Fibroblast of pulmonary artery (primary cell): ENCODE results near the gene RAB3GAP1.

Source experiments
- DNase-seq: peaks from one replicate; pipeline ENCODE4 v3.0.0-alpha.2; 2010; ENCODE audit warnings: low read depth
- H3K4me3 ChIP-seq: replicated peaks from 2 replicates; pipeline ENCODE4 v1.5.1; 2011; ENCODE audit warnings: low read depth, mild to moderate bottlenecking, control low read depth, low read length, moderate library complexity
- TF ChIP-seq, protein P1 (sequence below): IDR thresholded peaks from 2 replicates; pipeline ENCODE4 v1.5.1; 2011; ENCODE audit warnings: mild to moderate bottlenecking, control low read depth, low read length, inconsistent platforms; ENCODE audit errors: missing control alignments

RAB3GAP1 gene

DNA sequence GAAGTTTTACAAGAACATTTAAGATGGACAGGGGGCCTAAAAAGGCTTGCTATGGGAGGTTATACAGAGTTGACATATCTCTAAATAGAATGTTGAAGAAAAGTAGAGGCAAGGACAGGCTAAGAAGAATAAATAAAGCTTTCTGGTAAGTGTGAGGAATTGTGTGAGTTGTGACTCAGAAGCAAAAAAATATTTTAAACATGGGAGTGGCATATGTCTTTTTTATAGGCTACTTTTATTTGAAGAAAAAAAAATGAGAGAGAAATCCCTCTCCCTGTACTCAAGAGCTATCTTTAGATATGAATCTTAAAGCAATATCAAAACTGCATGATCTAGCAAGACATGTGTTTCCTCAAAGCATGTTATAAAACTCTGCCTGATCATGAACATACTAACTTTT, 41.1 kb downstream of the RAB3GAP1 start:
- no peak for DNase-seq
- TF ChIP-seq, protein P1, sequence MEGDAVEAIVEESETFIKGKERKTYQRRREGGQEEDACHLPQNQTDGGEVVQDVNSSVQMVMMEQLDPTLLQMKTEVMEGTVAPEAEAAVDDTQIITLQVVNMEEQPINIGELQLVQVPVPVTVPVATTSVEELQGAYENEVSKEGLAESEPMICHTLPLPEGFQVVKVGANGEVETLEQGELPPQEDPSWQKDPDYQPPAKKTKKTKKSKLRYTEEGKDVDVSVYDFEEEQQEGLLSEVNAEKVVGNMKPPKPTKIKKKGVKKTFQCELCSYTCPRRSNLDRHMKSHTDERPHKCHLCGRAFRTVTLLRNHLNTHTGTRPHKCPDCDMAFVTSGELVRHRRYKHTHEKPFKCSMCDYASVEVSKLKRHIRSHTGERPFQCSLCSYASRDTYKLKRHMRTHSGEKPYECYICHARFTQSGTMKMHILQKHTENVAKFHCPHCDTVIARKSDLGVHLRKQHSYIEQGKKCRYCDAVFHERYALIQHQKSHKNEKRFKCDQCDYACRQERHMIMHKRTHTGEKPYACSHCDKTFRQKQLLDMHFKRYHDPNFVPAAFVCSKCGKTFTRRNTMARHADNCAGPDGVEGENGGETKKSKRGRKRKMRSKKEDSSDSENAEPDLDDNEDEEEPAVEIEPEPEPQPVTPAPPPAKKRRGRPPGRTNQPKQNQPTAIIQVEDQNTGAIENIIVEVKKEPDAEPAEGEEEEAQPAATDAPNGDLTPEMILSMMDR: no peak
- no peak overlapping the region for H3K4me3 ChIP-seq

- H3K4me3 ChIP-seq: no peak overlapping the region
- TF ChIP-seq, protein P1: no peak
- no peak for DNase-seq
Measured at GRCh38 chr2:135093670-135094330, 41.7 kb downstream of the RAB3GAP1 start.

GRCh38 chr2:135094508-135094907, 42.4 kb downstream of the RAB3GAP1 start:
- DNase-seq: no peak
- TF ChIP-seq, protein P1: no peak
- H3K4me3 ChIP-seq: no peak overlapping the region

DNA sequence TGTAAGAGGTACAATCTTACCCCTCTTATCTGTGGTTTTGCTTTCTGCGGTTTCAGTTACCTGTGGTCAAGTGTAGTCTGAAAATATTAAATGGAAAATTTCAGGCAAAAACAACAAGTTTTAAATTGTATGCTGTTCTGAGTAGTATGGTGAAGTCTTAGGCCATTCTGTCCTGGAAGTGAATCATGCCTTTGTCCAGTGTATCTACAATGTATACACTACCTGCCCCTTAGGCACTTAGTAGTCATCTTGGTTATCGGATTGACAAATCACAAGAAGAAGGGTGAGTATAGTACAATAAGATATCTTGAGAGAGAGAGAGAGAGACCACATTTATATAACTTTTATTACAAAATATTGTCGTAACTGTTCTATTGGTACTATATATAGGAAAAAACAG, 43.5 kb downstream of the RAB3GAP1 start:
- no peak overlapping the region for H3K4me3 ChIP-seq
- no peak for DNase-seq
- TF ChIP-seq, protein P1: no peak

DNA sequence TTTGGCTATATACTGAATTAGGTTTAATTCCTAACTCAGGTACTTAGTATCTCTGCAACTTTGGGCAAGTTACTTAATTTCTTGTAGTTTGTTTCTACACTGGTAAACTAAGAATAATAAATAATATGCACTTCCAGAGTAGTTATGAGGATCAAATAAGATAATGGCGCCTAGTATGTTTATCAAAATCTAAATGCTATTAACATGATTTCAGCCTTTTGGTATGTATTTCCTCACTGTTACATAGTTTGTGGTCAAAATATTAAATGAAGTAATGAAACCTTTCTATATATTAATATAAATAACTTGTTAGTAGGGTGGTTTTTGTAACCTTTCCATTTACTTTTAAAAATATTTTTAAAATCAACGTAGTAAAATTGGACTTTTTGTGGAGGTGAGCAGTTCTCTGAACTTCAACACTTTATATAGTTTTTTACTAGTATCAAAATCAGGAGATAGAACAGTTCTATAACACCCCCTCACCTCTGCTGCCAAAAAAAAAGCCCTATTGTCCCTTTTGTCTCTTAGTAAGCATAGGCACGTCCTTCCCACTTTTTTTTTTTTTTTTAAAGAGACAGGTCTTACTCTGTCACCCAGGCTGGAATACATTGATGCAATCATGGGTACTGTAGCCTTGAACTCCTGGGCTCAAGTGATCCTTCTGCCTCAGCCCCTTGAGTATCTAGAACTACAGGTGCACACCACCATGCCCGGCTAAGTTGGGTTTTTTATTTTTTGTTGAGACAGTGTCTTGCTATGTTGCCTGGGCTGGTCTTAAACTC, 44.8 kb downstream of the RAB3GAP1 start:
- TF ChIP-seq, protein P1: no peak
- DNase-seq: peak; percentile 39
- no peak overlapping the region for H3K4me3 ChIP-seq

DNA sequence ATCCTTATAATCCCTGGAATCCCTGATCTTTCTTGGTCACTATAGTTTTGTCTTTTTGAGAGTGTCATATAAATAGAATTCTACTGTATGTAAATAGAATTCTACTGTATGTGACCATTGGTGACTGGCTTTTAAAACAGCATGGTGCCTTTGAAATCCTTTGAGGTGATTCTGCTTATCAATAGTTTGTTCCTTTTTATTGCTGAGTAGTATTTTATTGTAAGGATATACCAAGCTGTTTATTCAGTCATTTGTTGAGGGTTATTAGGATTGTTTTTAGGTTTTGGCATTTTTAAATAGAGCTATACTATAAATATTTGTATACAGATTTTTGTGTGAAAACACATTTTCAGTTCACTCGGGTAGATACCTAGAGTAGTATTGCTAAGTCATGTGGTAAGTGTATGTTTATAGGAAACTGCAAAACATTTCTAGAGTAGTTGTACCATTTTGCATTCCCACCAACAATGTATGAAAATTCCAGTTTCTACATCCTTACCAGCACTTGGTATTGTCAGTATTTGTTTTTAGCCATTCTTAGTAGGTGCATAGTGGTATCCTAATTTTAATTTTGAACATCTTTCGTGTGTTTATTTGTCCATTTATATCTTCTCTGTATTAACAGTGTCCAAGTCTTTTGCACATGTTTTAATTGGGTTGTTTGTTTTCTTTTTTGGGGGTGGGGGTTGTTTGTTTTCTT, 45.6 kb downstream of the RAB3GAP1 start:
- H3K4me3 ChIP-seq: no peak overlapping the region
- TF ChIP-seq, protein P1: no peak
- no peak for DNase-seq
